ENCODE data around the gene LAX1.

Gene LAX1

DNA sequence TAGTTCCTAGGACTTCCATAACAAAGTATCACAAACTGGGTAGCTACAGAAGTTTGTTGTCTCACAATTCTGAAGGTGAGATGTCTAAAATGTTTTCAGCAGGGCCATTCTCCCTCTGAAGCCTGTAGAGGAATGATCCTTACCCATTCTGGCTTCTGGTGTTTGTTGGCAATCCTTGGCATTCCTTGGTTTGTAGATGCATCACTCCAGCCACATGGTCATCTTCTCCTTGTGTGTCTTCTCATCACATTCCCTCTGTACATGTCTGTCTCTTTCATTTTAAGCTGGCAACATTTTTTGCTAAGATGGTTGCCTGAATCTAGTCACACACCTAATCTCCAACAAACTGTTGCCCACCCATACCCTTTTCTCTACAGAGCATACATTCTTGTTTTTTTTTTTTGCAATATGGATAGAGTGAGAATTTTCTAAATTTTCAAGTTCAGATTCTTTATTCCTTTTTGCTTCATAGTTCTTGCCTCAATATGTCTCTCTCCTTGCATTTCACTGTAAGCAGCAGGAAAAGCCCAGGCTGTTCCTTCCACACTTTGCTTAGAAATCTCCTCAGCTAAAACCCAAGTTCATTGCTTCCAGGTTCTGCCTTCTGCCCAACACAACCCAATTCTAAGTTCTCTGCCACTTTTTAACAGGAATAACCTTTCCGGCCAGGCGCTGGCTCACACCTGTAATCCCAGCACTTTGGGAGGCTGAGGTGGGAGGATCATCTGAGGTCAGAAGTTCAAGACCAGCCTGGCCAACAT, 48.8 kb downstream of the LAX1 start:
- no peak for DNase-seq (ENCODE audit: low spot score)

DNA sequence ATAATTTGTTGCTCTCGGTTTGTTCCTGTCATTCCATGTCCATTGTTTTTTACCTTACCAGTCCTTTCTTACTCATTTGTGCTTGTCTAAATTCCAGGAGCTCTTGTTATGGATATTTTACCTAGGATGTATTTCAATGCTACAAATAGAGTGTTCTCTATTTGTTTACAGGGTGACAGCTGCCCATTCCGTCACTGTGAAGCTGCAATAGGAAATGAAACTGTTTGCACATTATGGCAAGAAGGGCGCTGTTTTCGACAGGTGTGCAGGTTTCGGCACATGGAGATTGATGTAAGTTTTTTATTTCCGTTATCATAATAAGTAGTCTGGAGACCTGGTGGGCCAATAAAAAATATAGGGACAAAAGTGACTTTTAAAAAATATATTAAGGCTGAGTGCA, 53.4 kb downstream of the LAX1 start:
- DNase-seq (ENCODE audit: low spot score), result no peak

DNA sequence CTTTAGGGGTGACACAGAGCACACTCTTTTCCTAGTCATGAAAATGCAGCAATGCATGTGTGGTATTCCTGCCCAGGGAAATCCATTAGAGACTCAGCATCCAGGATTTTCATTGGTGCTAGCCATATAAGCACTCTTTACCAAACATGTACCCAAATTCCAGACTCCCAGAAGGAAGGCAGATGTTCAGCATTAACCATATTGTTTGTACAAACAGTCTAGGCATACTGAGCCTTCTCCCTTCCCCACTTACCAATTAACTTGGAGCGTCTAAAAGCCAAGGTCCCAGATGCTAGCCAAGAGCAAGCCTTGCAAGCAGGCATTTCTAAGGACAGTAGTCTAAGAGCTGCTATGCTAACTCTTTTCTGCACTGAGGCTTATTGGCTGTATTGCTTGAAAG, 58.3 kb downstream of the LAX1 start:
- DNase-seq (ENCODE audit: low spot score), result no peak

Data from globus pallidus (tissue), 1 donor.